Stimulated activated CD8-positive, alpha-beta memory T cell treated with anti-CD3 and anti-CD28 coated beads, Interleukin-15, amount 100 ng/mL, for 1 hour (primary cell): Measurements from ENCODE around the gene POMC.
"Not testable (repeated sequence)": the region's sequence is repeated elsewhere in the genome, so short reads cannot be mapped to it uniquely, and the experiment has no call there.

ENCODE experiments used
- DNase-seq: peaks from one replicate; pipeline ENCODE4 v3.0.0-alpha.2; 2020; ENCODE audit warnings: low read depth

The POMC gene

GRCh38 chr2:25132299-25132635 is 36.1 kb downstream of the POMC start:
- no peak for DNase-seq

GRCh38 chr2:25131567-25132298 is 36.6 kb downstream of the POMC start:
- no peak for DNase-seq

GRCh38 chr2:25131253-25131566 is 37.2 kb downstream of the POMC start:
- DNase-seq, result no peak

DNA sequence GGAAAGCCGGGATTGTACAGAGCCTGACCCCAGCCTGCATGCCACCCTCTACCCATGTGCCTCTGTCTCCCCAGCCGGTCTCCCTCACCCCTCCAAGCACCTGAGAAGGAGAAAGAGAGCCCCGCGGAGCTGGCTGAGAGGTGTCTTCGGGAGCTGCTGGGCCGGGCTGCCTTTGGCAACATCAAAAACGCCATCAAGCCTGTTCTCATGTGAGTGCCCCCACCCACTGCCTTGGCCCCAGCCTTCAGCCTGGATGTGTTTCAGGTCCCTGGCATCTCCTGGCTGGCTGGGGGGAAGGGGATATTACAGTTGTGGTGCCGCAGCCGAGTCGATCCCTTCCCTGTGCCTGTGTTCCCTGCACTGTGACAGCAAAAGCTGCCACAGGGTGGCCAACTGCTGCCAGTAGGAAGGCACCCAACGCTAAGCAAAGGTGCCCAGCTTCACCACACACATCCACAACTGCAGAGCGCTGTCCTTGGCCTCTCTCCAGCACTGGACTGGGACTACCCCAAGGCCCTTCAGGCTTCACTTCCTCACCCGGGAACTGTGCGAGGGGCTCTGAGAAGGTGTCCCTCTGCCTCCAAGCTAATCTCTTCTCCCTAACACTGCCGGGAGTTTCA is 38.4 kb downstream of the POMC start:
- no peak for DNase-seq

GRCh38 chr2:25127646-25128045 is 40.7 kb downstream of the POMC start:
- DNase-seq, result no peak

DNA sequence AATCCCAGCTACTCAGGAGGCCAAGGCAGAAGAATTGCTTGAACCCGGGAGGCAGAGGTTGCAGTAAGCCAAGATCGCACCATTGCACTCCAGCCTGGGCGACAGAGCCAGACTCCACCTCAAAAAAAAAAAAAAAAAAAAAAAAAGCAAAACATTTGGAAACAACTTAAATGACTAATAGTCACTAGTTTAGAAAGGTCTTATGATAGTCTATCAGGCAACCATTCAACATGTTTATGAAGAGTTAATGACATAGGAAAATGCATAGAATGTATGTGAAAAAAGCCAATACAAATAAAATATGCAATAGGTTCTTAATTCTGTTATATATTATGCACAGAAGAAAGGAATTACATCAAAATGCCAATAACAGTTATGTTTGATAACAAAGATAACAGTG is 41.3 kb downstream of the POMC start:
- not testable (repeated sequence) for DNase-seq

- no peak for DNase-seq
Measured at GRCh38 chr2:25125976-25126375, 42.4 kb downstream of the POMC start.

GRCh38 chr2:25125189-25125588 is 43.2 kb downstream of the POMC start:
- DNase-seq, result no peak

DNA sequence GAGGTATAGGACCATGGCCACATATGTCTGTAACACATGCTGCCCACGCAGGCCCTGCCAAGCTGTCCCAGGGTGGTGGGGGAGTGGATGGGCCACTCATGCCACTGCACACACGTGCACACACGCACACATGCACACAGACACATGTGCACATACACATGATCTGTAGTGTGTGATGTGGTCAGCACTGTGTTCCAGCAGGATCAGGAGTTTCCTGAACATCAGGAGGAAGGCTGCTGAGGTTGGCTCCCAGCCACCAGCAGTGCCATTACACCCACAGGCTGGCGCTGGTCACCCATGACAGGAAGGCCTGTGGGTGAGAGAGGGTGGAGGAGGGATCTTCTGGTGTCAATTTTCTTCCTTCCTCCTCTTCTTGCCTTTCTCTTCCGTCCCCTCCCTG is 44.7 kb downstream of the POMC start:
- DNase-seq, result no peak

DNA sequence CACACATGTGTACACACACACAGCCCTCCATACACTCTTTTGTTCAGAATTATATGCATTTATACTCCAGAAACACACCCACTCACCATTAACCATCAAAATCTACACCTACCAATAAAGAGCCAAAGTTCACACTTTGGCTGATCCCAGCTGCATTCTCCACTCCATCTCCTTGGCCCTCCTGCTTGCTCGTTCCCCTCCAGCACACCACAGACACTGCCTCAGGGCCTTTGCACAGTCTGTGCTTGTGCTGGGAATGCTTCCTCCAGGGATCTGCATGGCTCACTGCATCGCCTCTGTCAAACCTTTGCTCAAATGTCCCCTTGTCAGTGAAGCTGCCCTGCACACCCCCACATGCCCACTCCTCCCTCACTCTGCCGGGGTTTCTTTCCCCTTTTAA is 46.0 kb downstream of the POMC start:
- no peak for DNase-seq

- DNase-seq, result no peak
Measured at GRCh38 chr2:25119263-25119662, 49.1 kb downstream of the POMC start.

GRCh38 chr2:25116956-25117355 is 51.4 kb downstream of the POMC start:
- no peak for DNase-seq

DNA sequence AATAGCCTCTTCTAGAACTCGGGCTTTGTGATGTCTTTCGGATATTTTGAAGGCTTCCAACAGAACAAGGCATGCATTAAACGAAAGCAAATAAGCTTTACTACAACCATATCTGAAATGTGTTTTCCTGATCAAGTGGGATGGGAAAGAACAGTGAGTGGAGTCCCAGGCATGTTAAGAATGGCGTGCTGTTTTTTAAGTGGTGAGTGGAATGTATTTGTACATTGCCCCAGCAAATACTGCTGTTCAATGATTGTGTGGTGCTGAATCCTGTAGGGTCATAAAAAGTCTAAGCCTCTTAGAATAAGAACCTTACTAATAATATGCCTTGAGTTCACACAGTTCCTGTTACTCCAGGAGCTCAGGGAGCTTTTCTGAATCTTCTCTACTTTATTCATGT is 52.5 kb downstream of the POMC start:
- no peak for DNase-seq

DNA sequence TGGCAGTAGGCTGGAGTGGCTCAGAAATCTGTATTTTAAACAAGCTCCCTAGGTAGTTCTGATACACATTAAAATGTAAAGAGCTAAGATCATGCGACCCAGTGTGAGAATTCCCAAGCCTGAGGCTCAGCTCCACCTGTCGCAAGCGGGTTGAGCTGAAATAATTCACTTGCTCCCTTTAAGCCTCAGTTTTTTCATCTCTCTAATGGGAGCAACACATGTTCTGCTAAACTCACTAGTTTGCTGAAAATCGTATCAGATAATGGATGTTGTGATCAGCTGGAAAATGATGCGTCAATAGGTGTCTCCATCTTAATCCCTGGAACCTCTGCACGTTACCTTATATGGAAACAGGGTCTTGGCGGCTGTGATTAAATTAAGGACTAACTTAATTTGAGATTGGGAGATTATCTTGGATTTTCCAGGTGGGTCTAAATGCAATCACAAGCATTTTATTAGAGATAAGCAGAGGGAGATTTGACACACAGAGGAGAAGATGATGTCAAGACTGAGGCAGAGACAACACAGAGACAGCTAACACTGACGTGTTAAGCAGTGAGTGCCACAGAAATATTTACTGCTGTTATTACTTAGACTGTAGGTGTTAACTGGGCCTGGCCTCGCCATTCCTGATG is 53.0 kb downstream of the POMC start:
- no peak for DNase-seq

DNA sequence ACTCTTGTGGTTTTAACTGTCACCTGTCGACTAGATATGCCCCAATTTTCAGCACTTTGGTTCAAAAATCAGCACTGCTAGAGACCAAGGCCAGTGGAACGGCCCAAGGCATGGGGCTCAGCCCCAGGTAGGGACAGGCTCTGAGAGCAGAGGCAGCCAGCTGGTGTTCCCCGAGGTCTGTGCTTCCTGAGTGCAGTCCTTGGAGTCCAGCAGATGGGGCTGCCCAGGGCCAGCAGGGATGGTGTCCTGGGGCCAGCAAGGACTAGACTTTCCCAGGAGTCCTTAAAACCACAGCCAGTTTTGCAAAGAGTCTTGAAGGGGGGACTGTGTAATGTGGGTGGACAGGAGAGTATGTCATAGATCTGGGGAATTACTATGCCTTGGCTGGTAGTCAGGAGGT is 56.3 kb downstream of the POMC start:
- DNase-seq, result no peak
